ENCODE measurements around the gene ARMC7.
"Not testable (repeated sequence)": the region's sequence is repeated elsewhere in the genome, so short reads cannot be mapped to it uniquely, and the experiment has no call there.

ARMC7 gene
- 6.8 to 16.8 (median 10.6) reads per million in 3 experiments for total RNA-seq

DNA sequence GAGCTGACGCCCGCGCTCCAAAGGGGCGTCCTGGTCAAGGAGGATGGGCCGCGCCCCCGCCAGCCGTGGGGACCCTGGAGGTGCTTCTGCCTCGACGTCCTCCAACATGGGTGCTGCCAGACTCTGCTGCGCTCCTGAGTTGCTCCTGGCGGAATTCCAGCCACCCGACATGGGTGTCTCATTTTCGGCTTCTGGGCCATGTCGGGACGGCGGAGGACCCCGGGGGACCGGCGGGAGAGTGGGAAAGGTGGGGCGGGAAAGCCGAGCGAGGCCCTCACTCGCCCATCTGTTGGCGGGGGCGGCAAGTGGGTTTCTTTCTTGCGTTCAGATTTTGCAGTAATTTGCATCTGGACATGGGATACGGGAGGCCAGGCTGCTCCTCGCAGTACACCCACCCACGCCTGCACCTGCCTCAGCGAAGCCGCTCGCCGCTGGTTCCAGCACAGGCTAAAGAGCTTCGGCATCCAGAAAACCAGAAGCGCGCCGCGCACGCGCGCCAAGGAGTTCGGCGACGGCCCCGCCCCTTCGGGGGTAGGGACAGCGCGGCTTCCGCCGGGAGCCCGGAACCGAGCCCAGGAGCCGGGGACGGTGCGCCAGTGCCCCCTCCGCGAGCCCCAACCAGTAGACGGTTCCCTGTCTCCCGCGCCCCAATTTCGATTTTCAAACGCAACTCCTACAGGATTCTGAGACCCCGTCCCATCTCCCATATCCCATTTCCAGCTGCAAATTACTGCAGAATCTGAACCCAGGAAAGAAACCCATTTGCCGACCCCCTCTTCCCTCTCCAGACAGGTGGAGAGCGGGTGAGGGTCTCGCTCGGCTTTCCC lies at the start of gene ARMC7:
Gene ARMC7, plus strand, starts transcription at position 563 of the 827 bp plus-strand sequence. CDS start 320 bp downstream, outside the sequence.
- peak; percentile 86 for DNase-seq

DNA sequence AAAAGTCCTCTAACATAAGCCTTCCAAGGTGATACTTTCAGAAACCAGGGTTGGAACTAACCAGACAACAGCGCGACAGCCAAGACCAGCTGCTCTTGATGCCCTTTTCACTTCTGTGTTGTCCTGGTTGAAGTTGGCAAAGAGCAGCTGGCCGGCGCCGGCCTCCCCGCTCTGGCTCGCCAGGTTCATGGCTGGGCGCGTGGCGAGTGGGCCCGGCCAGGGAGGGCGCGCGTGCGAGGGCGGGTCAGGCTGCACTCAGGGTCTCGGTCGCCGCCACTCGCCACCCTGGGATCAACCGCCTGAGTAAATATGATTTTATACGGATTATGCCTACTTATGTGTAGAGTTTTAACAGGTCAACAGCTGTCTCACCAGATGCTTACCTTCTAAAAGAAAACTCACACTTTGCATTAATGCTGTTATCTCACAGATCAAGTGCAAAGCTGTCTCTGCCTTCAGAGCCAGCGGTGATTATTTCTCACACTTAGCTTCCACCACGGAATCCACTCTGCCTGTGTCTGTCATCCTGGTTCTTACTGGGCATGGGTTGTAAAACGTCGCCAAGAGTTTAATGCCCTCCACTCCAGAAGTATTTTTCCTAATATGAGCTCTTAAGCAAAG lies 49.2 kb upstream of the ARMC7 start:
- DNase-seq: no peak

DNA sequence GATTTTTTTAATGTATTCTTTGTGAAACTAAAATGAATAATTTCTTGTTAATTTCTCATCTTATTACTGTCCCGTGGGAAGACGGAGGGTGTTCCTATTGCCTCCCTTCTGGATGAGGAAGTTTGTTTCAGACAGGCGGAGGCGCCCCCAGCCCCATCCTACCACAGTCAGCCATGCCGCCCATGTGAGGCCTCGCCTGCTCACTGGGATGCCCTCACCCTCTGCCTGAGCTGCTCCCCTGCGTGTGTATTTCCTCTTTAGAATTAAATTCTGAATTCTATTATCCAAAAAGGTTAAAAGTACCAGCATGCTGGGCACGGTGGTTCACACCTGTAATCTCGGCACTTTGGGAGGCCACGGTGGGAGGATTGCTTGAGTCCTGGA lies 48.7 kb upstream of the ARMC7 start:
- DNase-seq: no peak

DNA sequence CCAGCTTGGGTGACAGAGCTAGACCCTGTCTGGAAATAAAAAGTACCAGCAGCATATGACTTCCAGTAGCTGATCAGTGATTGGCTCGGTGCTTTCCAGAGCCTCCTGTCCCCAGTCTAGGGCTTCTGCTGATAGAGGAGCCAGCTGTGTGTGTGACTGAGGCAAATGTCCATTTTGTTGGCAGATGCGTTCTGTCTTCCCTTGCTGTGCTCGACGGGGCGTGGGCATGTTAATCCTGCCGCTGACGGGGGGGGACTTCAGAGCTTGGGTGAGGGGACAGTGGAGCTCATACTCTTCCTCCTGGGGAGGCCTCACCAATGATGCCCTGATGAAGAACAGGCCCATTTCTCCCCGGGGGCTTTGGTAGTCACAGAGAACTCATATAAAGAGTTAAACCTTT lies 48.2 kb upstream of the ARMC7 start:
- DNase-seq: no peak

DNA sequence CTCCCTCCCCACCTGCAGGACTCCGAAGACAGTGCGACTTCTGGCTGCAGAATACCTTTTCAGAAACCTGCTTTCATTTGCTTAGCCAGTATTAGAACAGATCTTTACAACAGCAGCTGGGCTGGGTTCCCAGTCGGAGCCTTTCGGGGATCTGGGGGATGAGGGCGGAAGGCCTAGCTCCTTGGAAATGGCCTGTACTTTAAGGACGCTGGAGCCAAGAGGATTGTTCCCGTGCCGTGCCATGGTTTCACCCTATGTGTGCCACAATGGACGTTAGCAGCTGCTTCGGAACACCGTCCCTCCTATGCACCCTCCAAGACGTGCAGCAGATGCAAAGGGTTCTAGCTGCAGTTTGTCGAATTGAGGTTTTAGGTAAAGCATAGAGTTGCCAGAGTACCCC lies 46.6 kb upstream of the ARMC7 start:
- DNase-seq: no peak

DNA sequence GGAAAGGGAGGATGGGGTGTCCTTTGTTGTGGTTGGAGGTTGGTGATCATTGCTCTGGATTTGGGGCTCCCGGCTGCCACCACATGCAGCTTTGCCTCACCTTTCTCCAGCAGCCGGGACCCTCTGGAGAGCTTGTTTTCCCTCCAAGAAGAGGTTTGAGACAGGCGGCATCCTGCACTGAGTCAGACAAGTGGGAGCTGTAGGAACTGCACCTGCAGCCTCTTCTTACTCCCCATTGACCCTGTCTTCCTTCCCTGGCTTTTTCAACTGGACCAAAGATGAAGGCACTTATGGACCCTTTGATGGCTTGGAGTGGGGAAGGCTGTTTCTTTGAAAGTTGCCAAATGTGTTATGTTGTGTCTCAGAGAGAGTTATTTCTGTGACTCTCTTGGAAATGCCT lies 46.1 kb upstream of the ARMC7 start:
- DNase-seq: no peak

DNA sequence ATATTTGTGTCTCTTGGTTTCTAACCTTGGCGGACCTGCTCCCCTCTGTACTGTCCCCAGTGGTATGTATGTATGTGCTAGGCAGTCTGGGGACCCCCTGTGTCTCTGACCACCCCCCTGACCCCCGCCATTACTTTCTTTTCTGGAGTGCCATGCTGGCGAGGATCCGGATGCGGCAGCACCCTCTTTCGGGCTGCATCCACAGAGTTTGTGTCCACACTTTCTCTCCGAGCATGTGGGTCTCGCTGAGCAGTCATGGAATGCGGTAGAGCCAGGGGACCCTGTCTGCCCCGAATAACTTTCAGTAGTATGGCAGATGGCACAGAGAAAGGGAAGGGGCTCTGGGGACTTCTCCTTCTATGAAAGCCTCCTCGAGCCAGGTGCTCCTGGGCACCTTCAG lies 45.7 kb upstream of the ARMC7 start:
- no peak for DNase-seq

DNA sequence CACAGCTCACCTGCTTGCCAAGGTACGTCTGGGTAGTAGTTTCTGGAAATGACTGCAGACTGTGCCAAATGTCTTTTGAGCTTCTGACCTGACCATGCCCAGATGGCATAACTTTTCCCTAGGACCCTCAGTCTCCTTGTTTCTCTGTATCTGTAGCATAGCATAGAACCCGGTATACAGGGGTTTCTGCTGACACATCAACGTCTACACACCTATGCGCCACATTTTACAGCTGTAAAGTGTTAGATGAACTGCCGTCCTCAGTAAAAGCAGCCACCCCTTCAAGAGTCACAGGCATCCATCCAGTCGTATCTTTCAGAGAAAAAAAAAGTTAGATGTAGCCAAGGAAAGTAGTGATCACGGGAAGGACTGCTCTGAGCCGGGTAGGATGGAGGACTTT lies 45.3 kb upstream of the ARMC7 start:
- no peak for DNase-seq

DNA sequence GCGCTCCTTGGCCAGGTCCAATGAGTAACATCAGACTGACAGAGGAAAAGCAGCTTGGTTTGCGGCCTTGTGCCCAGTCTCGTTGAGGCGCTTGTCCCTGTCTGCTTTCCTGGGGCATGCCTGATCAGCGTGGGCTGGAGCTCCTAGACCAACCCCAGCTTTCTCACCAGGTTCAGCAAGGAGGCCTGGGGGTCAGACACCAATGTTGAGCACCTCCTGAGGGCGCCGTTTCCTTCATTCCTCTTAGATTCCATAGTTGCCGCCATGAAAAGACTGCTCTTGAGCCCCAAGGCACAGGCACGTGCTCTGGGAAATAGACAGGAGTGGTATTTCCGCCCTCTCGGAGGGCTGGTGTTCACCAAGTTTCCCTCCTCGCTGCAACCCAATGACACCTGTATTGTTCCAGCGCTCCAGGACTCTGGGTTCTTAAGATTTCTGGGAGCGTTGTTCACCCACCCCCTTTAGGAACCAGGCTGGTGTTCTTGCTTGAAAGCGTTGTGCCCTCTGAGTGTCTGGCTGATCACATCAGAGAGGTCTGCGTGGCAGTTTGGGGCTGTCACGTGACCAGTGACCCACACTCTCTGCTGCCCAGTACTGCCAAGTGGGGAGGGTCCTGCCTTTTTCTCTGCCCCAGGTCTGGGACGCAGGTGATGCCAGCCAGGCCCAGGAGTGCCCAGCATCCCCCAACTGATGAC lies 44.8 kb upstream of the ARMC7 start:
- no peak for DNase-seq

DNA sequence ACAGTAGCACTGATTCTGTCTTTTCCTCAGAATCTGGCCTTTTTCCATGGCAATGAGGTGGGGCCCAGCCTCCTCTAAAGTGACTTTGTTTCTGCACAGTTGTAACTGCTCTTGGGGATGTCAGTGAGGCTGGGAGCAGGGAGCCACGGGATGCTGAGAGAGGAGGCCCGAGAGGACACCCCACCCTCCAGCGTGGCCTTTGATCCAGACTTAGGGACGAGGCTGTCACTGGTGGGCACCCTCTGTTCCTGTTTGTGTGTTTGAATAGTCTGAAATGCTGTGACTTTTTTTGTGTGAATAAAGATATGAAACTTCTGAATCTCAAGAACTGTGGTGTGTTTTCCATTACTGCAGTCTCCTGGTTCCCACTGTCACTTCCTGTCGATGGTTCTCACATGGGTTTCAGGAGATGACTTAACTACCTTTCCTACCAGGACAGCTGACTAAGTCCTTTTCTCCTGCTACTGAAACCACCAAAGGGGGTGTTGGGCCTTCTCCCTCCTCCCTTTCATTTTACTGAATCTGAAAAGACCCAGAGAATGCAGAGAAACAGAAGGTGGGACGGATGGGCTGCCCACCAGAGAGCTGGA lies 44.1 kb upstream of the ARMC7 start:
- DNase-seq: no peak

DNA sequence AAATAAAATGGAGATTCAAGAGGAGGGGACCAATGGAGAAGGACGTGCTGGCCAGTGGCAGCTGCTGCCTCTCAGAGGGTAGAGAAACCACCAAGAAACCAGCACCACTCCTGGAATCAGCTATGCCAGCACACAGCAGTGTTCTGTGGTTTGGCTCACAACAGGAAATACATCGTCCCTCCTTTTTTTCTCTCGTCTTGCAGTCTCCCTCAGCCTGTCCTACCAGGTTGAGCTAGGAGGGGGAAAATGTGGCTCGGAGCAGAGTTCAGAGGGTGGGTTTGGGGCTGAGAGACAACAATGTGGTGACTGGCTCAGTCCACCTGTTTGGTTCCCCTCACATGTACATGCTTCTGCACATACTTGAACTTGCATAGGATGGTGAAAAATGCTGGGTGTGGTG lies 41.9 kb upstream of the ARMC7 start:
- DNase-seq: peak; percentile 31

DNA sequence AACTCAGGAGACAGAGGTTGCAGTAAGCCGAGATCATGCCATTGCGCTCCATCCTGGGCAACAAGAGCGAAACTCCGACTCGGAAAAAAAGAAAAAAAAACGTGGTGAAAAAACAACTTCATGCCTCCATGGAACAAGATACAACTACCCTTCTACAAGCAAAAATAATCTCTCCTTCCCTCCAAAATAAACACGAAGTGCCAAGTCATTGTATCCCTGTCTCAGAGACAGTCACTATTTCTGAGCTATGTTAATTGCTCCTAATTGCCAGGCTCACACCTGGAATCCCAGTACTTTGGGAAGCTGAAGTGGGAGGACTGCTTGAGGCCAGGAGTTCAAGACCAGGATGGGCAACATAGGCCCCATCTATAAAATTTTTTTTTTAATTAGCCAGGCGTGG lies 41.0 kb upstream of the ARMC7 start:
- no peak for DNase-seq

DNA sequence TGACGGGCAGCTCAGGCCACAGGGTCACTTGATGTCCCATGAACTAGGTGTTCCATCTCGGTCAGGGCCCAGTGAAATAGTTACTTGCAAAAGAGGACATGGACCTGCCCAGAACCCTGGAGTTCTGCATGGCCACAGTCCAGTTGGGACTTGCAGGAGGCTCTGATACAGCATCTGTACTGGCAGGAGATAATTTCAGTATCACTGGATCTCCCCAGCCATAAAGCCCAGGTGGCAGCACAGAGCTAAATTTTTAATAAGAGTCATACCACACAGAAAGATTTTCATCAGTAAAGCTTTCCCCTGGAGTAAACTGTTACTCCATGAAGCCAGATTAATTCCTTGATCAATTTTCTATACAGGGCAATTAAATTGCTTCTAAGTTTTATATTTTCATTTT lies 40.0 kb upstream of the ARMC7 start:
- DNase-seq: no peak

DNA sequence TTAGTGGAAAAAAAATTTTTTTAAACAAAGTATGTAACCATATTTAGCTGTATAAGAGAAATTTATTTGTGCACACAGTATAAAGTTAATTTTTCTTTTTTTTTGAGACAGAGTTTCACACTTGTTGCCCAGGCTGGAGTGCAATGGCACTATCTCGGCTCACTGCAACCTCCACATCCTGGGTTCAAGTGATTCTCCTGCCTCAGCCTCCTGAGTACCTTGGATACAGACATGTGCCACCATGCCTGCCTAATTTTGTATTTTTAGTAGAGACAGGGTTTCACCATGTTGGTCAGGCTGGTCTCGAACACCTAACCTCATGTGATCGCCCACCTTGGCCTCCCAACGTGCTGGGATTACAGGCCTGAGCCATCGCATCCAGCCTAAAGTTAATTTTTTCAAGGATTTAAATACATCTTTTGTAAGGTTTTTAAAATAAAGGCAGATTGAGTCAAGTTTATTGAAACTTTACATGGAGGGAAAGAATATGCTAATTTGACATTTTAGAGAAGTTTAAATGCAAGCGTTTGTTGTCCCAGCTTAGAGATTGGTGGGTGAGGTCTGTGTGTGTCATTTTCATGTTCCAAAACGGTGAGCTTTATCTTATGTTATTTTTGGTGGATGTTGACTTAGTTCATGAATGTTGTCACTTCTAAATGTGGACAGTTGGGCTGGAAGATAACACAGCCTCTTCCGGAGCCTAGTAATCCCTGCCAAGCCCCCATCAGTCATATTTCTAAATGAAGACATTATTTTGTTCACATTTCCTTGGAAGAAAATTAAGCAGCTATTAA lies 38.1 kb upstream of the ARMC7 start:
- not testable (repeated sequence) for DNase-seq

DNA sequence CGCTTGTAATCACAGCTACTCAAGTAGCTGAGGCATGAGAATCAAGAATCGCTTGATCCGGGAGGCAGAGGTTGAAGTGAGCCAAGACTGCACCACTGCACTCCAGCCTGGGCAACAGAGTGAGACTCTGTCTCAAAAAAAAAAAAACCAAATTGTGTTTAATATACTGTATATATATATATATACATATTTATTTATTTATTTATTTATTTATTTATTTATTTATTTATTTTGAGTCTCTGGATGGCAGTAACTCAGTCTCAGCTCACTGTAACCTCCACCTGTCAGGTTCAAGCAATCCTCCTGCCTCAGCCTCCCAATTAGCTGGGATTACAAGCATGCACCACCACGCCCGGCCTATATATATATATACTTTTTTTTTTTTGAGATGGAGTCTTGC lies 36.9 kb upstream of the ARMC7 start:
- not testable (repeated sequence) for DNase-seq

DNA sequence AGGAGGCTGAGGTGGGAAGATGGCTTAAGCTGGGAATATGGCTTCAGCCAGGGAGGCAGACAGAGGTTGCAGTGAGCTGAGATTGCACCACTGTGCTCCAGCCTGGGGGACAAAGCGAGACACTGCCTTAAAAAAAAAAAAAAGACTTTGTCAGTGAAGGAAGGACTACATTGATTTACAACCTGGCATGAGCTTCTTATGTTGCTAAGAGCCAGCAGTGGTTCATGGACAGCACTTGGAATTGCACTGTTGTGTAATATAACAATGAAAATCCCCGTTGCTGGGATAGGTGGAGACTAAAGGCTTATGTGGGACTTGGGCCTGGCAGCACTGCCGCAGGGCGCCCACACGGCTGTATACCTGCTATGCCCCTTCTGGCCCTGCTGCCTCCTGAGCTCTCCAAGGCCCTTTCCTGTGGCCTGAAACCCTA lies 36.1 kb upstream of the ARMC7 start:
- no peak for DNase-seq

DNA sequence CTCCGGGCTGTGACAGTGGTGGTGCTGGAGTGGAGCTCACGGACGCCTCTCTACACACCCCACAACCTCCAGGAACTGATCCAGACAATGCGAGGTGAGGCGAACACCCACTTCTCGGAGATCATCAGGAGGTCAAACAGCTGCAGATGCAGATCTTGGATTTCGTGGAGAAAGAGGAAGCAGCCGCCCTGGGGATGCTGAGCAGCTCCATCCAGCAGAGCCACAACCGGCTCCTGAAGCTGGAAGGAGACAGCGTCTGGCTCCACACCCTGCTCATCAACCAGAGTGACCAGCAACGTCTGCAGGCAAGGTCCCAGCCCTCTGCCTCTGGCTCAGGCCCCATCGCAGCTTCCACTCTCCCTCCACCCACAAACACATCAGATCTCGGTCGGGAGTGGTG lies 35.2 kb upstream of the ARMC7 start:
- no peak for DNase-seq

DNA sequence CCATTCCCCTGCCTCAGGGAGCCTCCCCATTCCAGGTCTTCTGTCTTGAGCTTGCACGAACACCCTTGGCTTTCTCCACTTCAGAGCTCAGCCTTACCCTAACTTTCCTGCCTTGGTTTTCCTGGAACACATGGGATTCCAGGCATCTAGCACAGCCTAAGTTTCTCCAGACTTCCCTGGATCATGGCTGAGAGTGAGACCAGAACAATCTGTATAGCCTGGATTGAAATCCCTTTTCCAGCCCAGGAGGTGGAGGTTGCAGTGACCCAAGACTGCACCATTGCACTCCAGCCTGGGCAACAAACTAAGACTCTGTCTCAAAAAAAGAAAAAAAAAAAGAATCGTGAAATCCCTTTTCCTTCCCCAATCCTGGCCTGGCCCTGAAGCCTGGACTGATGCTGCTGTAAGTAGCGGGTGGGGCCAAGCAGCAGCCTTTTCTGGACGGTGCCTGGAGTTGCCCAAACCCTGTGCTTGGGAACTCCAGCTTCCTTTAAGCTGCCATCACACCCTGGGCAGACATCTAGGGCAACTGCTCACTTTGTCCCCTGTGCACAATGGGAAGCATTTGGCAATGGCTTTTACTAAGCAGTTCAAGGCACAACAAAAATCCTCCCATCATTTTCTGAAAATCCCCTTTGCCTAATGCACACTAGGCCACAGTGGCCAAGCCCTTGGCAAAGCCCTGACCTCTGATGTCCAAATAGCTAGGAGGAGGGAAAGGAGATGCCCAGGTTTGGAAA lies 34.0 kb upstream of the ARMC7 start:
- DNase-seq: no peak

DNA sequence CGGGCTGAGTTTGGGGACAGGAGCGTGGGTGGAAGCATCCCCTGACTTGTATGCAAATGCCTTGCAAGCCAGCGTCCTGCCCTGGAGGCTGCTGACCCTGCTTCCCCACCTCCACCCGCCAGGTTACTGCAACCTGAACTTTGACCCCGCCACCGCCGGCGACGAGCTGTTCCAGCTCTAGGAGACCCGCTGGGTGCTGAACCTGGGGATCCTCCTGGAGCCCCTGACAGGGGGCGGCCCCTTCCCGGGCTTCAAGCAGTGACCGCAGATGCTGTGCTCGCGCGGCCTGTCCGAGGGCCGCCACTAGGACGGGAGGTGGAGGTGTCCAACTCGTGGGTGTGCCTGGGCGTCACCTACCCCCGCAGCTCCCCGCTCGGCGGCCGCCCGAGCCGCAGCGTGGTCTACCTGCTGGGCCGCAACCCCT lies 32.7 kb upstream of the ARMC7 start:
- no peak for DNase-seq

DNA sequence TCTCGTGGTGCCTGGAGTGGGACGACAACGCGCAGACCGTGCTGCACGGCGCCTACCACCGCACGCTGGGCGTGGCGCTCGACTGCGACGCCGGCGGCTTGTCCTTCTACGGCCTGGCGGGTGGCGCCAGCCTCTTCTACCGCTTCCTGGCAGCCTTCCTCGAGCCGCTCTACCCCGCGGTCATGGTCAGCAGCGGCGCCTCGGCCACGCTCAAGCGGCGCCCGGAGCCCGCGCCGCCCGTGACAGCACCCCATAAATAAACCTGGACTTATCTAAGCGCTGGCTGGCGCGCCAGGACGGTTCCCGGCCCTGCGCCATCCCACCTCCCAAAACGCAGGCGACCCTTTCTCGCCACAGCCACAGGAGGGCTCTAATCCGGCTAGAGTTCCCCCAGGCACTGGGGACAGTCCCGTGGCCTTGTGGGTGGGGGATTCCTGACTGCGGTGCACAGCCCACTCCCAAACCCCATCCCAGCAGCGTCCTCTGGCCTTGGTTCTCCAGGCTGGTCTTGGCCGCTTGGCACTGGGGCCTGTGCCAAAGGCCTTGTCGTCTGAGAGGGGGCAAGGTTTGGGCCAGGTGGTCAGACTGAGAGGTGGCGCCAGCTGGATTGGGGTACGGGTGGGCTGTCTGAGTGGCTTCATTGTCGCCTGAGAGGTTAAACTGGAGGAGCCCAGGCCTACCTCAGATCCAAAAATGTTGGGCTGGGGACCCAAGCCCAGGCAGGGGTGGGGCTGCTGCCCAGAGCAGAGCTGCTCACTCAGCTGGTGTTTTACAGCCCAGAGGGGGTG lies 32.1 kb upstream of the ARMC7 start:
- DNase-seq: peak; percentile 44

Data from central memory CD4-positive, alpha-beta T cell (primary cell).